GM21360 (cell line): ENCODE measurements around the gene GON4L.
"Not testable (repeated sequence)": the region's sequence is repeated elsewhere in the genome, so short reads cannot be mapped to it uniquely, and the experiment has no call there.

Source experiments
- ATAC-seq: cut with Tn5 transposase; IDR thresholded peaks from one replicate; pipeline ENCODE4 v1.9.1; 2021; ENCODE audit warnings: mild to moderate bottlenecking, moderate library complexity; ENCODE audit not compliant: unreplicated experiment

Gene GON4L

GRCh38 chr1:155856975-155857930 lies at the start of gene GON4L:
Gene GON4L, minus strand, starts transcription at chr1:155857214. Its CDS starts 3,434 bp downstream, at chr1:155853780.
- peak; percentile 48 for ATAC-seq

GRCh38 chr1:155904261-155904660 lies 47.2 kb upstream of the GON4L start:
- ATAC-seq: no peak

- ATAC-seq: no peak
These were observed 43.1 kb upstream of the GON4L start for GRCh38 chr1:155900161-155900560.

GRCh38 chr1:155899683-155900082 lies 42.7 kb upstream of the GON4L start:
- ATAC-seq: no peak

- ATAC-seq: no peak
These were observed 41.9 kb upstream of the GON4L start for GRCh38 chr1:155898888-155899287.

GRCh38 chr1:155897746-155898145 lies 40.7 kb upstream of the GON4L start:
- ATAC-seq: no peak

GRCh38 chr1:155896476-155896875 lies 39.5 kb upstream of the GON4L start:
- ATAC-seq: not testable (repeated sequence)

GRCh38 chr1:155895617-155896016 lies 38.6 kb upstream of the GON4L start:
- not testable (repeated sequence) for ATAC-seq

- ATAC-seq: no peak
These were observed 36.6 kb upstream of the GON4L start for GRCh38 chr1:155893389-155894142.

- no peak for ATAC-seq
These were observed 35.8 kb upstream of the GON4L start for GRCh38 chr1:155892796-155893195.

- no peak for ATAC-seq
These were observed 33.2 kb upstream of the GON4L start for GRCh38 chr1:155890251-155890650.

GRCh38 chr1:155889566-155889965 lies 32.6 kb upstream of the GON4L start:
- no peak for ATAC-seq

- ATAC-seq: no peak
These were observed 31.5 kb upstream of the GON4L start for GRCh38 chr1:155888481-155888880.

GRCh38 chr1:155884982-155885381 lies 28.0 kb upstream of the GON4L start:
- no peak for ATAC-seq

- ATAC-seq: no peak
These were observed 27.3 kb upstream of the GON4L start for GRCh38 chr1:155884031-155884960.

- no peak for ATAC-seq
These were observed 25.8 kb upstream of the GON4L start for GRCh38 chr1:155882766-155883165.

GRCh38 chr1:155882235-155882634 lies 25.2 kb upstream of the GON4L start:
- no peak for ATAC-seq

- ATAC-seq: no peak
These were observed 23.9 kb upstream of the GON4L start for GRCh38 chr1:155880950-155881349.

- ATAC-seq: no peak
These were observed 23.2 kb upstream of the GON4L start for GRCh38 chr1:155880251-155880650.

GRCh38 chr1:155877945-155878344 lies 20.9 kb upstream of the GON4L start:
- ATAC-seq: no peak

GRCh38 chr1:155873860-155874259 lies 16.8 kb upstream of the GON4L start:
- ATAC-seq: no peak
